Psoas muscle (tissue), 8 donors: ENCODE results near the gene SLC41A3. TPM values are rescaled to one million over a fixed set of nuclear protein-coding genes. Genes with fewer than 3 reads are reported as not detected.

ENCODE experiments used
- ATAC-seq, 4 donors: fragments of 200-7000 bp; cut with Tn5 transposase; one replicate each; pipeline ENCODE4 v1.9.1; 2020; ENCODE audit warnings: moderate library complexity in 3 of 4, mild to moderate bottlenecking in 2 of 4
- DNase-seq, 2 donors: peaks; one replicate each; pipeline ENCODE4 v3.0.0-alpha.2; 2020
- H3K27ac ChIP-seq: fragments of 200-600 bp; one replicate; pipeline ENCODE4 v1.8.0; 2022
- H3K27me3 ChIP-seq, 3 donors: fragments of 200-600 bp in 1 of 3; one replicate each; pipeline versions ENCODE4 v1.6.1 to v1.8.0; 2013 to 2022; ENCODE audit warnings: low read length in 2 of 3, mild to moderate bottlenecking in 2 of 3, moderate library complexity in 1 of 3; ENCODE audit not compliant: insufficient read depth in 3 of 3
- H3K36me3 ChIP-seq, 2 donors: fragments of 200-600 bp in 1 of 2; one replicate each; pipeline versions ENCODE4 v1.6.1 to v1.8.0; 2013 to 2022; ENCODE audit warnings: low read depth in 1 of 2, mild to moderate bottlenecking in 1 of 2, moderate library complexity in 1 of 2; ENCODE audit not compliant: insufficient read depth in 1 of 2
- H3K4me1 ChIP-seq: fragments of 200-600 bp; one replicate; pipeline ENCODE4 v1.8.0; 2022
- H3K4me3 ChIP-seq: fragments of 200-600 bp; one replicate; pipeline ENCODE4 v1.8.0; 2022; ENCODE audit warnings: mild to moderate bottlenecking
- H3K9me3 ChIP-seq: fragments of 200-600 bp; one replicate; pipeline ENCODE4 v1.8.0; 2022
- WGBS, 3 donors: extraction: QIAGEN DNeasy Blood & Tissue Kit; methylation state at CpG; one replicate each; pipeline versions ENCODE4 v1.1.6 to v1.1.7; 2013; 5-methylcytosine and 5-hydroxymethylcytosine counted together
- intact Hi-C, 2 donors: fragments of 100-400 bp; cut with DNase I; formaldehyde crosslinking; loops; one replicate each; pipeline versions ENCODE4 v1.11.0 to v1.14.2; 2022
- polyA plus RNA-seq, 3 donors: library from polyadenylated mRNA; stranded (reverse); fragments of 200-250 nt; gene quantifications; one replicate each; pipeline ENCODE4 v1.2.3, GENCODE V29; 2013
- total RNA-seq, 4 donors: library from RNA; stranded (reverse); fragmentation: NEBNext Ultra II Directional in 2 of 4; extraction: Animal tissue kit (Norgen Biotek cat#: 25700) in 2 of 4; gene quantifications; one replicate each; pipeline versions ENCODE4 v1.2.1 to v1.2.4, GENCODE V29; 2021 to 2023
- TF ChIP-seq, protein P1 (sequence below): fragments of 200-600 bp; IDR thresholded peaks from one replicate; pipeline ENCODE4 v1.8.0; 2022; ENCODE audit warnings: antibody characterized with exemption
- donor health status: healthy with polysubstance abuse.
- donor health status: DM: no; HTN: no; CAD: no; lungs with moderate emphysema.
- donor health status: Bipolar disorder and iron deficiency.
- donor health status: healthy.
- donor health status: DM: yes; HTN: yes; CAD: no.
- donor health status: DM: no; HTN: no; CAD: no.
- donor health status: DM: no; HTN: no; CAD: no.
- donor health status: DM: yes; HTN: yes; CAD: no.

The SLC41A3 gene
- total and polyA plus RNA-seq, 7 donors, result 28.7 to 58.9 (median 37.5) TPM

DNA sequence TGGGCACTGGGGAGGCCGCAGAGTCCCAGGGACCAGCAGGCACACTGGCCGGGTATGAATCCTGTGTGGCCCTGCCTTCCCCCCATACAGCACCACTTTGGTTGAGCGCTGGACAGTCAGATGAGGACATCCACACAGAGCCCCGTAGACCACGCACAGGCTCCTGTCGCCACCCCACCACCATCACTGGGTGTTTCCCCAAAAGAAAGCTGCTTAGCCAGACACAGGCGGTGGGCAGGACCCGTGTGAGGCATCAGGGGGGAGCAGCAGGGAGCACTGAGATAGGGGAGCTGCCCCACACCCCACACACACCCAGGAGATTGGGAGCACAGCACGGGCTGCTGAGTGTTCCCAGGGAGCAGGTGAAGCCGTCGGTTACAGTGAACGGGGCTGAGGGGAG, 42.4 kb upstream of the SLC41A3 start:
- intact Hi-C loops, result no loop called here
- no peak for ATAC-seq
- TF ChIP-seq, protein P1, sequence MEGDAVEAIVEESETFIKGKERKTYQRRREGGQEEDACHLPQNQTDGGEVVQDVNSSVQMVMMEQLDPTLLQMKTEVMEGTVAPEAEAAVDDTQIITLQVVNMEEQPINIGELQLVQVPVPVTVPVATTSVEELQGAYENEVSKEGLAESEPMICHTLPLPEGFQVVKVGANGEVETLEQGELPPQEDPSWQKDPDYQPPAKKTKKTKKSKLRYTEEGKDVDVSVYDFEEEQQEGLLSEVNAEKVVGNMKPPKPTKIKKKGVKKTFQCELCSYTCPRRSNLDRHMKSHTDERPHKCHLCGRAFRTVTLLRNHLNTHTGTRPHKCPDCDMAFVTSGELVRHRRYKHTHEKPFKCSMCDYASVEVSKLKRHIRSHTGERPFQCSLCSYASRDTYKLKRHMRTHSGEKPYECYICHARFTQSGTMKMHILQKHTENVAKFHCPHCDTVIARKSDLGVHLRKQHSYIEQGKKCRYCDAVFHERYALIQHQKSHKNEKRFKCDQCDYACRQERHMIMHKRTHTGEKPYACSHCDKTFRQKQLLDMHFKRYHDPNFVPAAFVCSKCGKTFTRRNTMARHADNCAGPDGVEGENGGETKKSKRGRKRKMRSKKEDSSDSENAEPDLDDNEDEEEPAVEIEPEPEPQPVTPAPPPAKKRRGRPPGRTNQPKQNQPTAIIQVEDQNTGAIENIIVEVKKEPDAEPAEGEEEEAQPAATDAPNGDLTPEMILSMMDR, result no peak
- no peak overlapping the region for H3K4me3 ChIP-seq
- peaks cover 4% of the 10 kb centered on the region for H3K4me1 ChIP-seq
- H3K27ac ChIP-seq, result no peak overlapping the region
- no peaks in the 10 kb centered on the region for H3K9me3 ChIP-seq
- H3K27me3 ChIP-seq, result no peaks in the 10 kb centered on the region
- 86 to 91% (median 88%) methylated on average over 12 of the region's 12 CpGs for WGBS, 3 donors
- peaks cover 0 to 40% of the 10 kb centered on the region in 2 donors for H3K36me3 ChIP-seq
- peak; percentile 2 to 40 for DNase-seq

DNA sequence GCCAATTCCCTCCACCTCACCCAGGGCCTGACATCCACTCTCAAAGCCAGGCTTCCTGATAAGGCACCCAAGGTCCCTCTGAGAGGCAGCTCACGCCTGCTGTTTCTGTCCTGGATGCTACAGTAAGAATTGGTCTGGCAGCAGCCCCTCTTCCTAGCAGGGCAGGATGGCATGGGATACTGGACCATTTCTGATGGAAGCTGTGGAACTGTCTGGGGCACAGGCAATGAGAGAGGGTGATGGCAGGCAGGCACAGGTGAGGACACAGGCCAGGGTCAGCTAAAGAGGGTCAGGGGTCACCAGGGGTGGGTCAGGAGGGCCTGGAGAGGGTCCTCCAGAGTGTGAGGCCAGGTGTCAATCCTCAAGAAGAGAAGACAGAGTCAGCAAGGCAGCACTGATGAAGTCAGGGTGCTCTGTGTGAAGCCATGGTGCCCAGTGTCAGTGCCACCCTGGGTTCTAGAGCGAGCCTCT, 41.9 kb upstream of the SLC41A3 start:
- no peak for ATAC-seq
- peak; percentile 2 to 16 for DNase-seq
- intact Hi-C loops, result no loop called here
- Histone ChIP-seq H3K4me1 (peaks cover 4% of the 10 kb centered on the region), H3K27ac (no peak overlapping the region), H3K27me3 (no peaks in the 10 kb centered on the region), H3K4me3 (no peak overlapping the region), H3K9me3 (no peaks in the 10 kb centered on the region), H3K36me3 (peaks cover 0 to 37% of the 10 kb centered on the region in 2 donors)
- WGBS, 3 donors, result 46 to 96% (median 78%) methylated on average over 2 of the region's 2 CpGs
- TF ChIP-seq, protein P1, result no peak

DNA sequence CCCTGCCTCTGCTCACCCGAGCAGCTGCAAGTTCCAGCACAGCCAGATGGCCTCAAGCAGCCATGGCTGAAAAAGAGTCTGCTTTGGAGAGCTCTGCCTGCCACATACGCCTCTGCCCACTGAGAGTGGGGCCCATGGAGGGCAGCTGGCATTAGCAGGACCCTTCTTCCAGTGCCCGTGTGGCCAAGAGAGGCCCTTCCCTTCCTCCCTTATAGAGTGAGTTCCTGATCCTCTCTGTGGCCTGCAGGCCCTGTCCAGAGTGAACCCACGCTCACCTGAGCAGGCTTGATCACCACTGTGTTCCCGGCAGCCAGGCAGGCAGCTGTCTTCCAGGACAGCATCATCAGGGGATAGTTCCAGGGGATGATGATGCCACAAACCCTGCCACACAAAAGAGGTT, 41.4 kb upstream of the SLC41A3 start:
- no peaks in the 10 kb centered on the region for H3K27me3 ChIP-seq

DNA sequence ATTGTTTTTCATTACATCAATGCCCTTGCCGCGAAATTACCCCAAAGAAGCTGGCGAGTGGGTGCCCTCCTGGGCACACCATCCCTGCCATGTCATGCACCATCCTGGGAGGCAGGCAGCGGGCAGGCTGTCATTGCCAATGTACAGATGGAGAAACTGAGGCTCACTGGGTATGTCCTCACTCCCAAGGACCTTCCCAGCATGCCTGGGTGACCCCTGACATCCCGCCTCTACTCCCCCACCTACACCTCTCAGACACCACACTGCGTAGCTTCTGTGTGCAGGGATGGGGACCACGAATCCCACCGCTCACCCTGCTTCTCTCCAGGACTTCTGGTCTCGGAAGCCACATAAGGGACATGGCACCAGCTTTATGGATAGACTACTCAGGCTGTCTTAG, 41.0 kb upstream of the SLC41A3 start:
- Histone ChIP-seq H3K4me1 (peaks cover 8% of the 10 kb centered on the region), H3K36me3 (peaks cover 0 to 33% of the 10 kb centered on the region in 2 donors), H3K27me3 (no peaks in the 10 kb centered on the region), H3K27ac (no peak overlapping the region), H3K4me3 (no peak overlapping the region), H3K9me3 (no peaks in the 10 kb centered on the region)
- peak; percentile 2 to 35 for DNase-seq
- intact Hi-C loops, result no loop called here
- TF ChIP-seq, protein P1, result no peak
- ATAC-seq, result no peak
- 81 to 94% (median 89%) methylated on average over 9 of the region's 9 CpGs for WGBS, 3 donors

More for the DNA sequence above, 41.4 kb upstream of the SLC41A3 start:
- Histone ChIP-seq H3K36me3 (peaks cover 0 to 33% of the 10 kb centered on the region in 2 donors), H3K4me3 (no peak overlapping the region), H3K9me3 (no peaks in the 10 kb centered on the region), H3K4me1 (peaks cover 4% of the 10 kb centered on the region), H3K27ac (no peak overlapping the region)
- 73 to 91% (median 82%) methylated on average over 5 of the region's 5 CpGs for WGBS, 3 donors
- TF ChIP-seq, protein P1, result no peak
- intact Hi-C loops, result no loop called here
- peak in 1 of 2 donors; percentile 1 for DNase-seq
- ATAC-seq, result no peak
